ENCODE measurements around the gene NDUFA3.

Gene NDUFA3

DNA sequence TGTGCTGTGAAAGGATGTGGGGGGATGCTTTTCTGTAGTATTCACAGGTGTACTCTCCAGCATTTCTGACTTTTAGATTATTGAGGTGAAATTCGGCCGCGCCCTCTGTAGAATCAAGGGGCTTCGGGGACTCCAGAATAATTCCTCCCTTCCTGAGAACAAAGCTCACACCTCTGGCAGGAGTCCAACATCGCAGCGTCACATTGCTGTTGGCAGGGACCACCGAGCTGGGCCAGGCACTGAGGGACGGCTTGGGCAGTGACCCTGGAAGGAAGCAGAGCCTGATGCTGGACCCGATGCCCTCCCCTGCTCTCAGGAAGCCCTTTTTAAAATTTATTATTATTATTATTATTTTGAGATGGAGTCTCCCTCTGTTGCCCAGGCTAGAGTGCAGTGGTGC lies 27.8 kb upstream of the NDUFA3 start:
- H2BK120ac ChIP-seq (ENCODE audit: low read depth, low read length) = no peak overlapping the region
- H3K27ac ChIP-seq (ENCODE audit: low read depth, low read length) = no peak overlapping the region
- H3K4me3 ChIP-seq (ENCODE audit: low read length) = no peak overlapping the region
- no peak for DNase-seq
- no peak overlapping the region for H2BK15ac ChIP-seq (replicated peaks; ENCODE audit: low read depth)
- no peak overlapping the region for H2AK5ac ChIP-seq (ENCODE audit: low read length)
- H3K36me3 ChIP-seq (ENCODE audit: control insufficient read depth, insufficient read depth, low read length) = no peaks in the 10 kb centered on the region
- no CpG with 5 or more reads among the region's 9 CpGs for WGBS (ENCODE audit: extremely low coverage, insufficient coverage, low lambda C conversion rate)
- H3K27me3 ChIP-seq (ENCODE audit: insufficient read depth, low read length, poor library complexity) = no peaks in the 10 kb centered on the region
- no peak overlapping the region for H4K8ac ChIP-seq (ENCODE audit: low read depth, low read length)
- H3K4me2 ChIP-seq (ENCODE audit: low read length) = no peak overlapping the region
- H3K23ac ChIP-seq (ENCODE audit: low read length) = no peak overlapping the region
- H3K4ac ChIP-seq (ENCODE audit: low read depth, low read length) = no peak overlapping the region
- H3K4me1 ChIP-seq (ENCODE audit: control insufficient read depth, low read depth, low read length) = no peaks in the 10 kb centered on the region
- H4K5ac ChIP-seq (ENCODE audit: low read length) = no peak overlapping the region
- no peak overlapping the region for H3K18ac ChIP-seq (ENCODE audit: low read length)
- H3K79me2 ChIP-seq (ENCODE audit: control insufficient read depth, insufficient read depth, low read length) = no peaks in the 10 kb centered on the region
- H3K79me1 ChIP-seq (ENCODE audit: low read length) = no peaks in the 10 kb centered on the region
- no peak overlapping the region for H3K9ac ChIP-seq (ENCODE audit: low read length)
- no peak overlapping the region for H3K56ac ChIP-seq (ENCODE audit: low read length)
- H2BK5ac ChIP-seq (ENCODE audit: low read length) = no peak overlapping the region

DNA sequence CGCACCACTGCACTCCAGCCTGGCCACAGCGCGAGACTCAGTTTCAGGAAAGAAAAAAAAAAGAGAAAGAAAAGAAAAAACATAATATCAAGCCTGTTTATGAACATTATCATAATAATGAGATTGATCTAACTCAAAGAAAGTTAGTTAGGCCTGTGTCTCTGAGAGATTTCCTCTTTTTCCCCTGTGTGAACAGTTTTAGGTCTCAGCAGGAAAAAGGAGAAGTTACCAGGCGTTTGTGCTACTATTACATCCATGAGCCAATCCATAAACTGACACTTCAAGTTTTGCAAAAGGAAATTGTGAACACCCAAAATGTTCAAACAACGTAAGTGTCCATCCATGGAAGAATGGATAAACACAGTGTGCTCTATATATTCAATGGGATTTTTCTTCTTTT lies 25.3 kb upstream of the NDUFA3 start:
- Histone ChIP-seq H3K56ac (ENCODE audit: low read length) (no peak overlapping the region), H3K79me2 (ENCODE audit: control insufficient read depth, insufficient read depth, low read length) (no peaks in the 10 kb centered on the region), H4K5ac (ENCODE audit: low read length) (no peak overlapping the region), H2BK15ac (replicated peaks; ENCODE audit: low read depth) (no peak overlapping the region), H3K23ac (ENCODE audit: low read length) (no peak overlapping the region), H3K79me1 (ENCODE audit: low read length) (no peaks in the 10 kb centered on the region), H4K8ac (ENCODE audit: low read depth, low read length) (no peak overlapping the region), H3K27me3 (ENCODE audit: insufficient read depth, low read length, poor library complexity) (no peaks in the 10 kb centered on the region), H3K9ac (ENCODE audit: low read length) (no peak overlapping the region), H3K4ac (ENCODE audit: low read depth, low read length) (no peak overlapping the region), H3K4me1 (ENCODE audit: control insufficient read depth, low read depth, low read length) (no peaks in the 10 kb centered on the region), H3K18ac (ENCODE audit: low read length) (no peak overlapping the region), H3K36me3 (ENCODE audit: control insufficient read depth, insufficient read depth, low read length) (no peaks in the 10 kb centered on the region), H2AK5ac (ENCODE audit: low read length) (no peak overlapping the region), H3K27ac (ENCODE audit: low read depth, low read length) (no peak overlapping the region), H2BK120ac (ENCODE audit: low read depth, low read length) (no peak overlapping the region), H2BK5ac (ENCODE audit: low read length) (no peak overlapping the region), H3K4me3 (ENCODE audit: low read length) (no peak overlapping the region), H3K4me2 (ENCODE audit: low read length) (no peak overlapping the region)
- DNase-seq = no peak
- WGBS (ENCODE audit: extremely low coverage, insufficient coverage, low lambda C conversion rate) = no CpG with 5 or more reads among the region's 5 CpGs

GRCh38 chr19:54081032-54081431 lies 21.6 kb upstream of the NDUFA3 start, which contains the start of gene TARM1:
TARM1 (minus strand) TSS chr19:54081365; CDS start chr19:54081340, 25 bp downstream.
- Histone ChIP-seq H3K36me3 (ENCODE audit: control insufficient read depth, insufficient read depth, low read length) (no peaks in the 10 kb centered on the region), H3K4ac (ENCODE audit: low read depth, low read length) (no peak within 1 kb of the TSS), H3K23ac (ENCODE audit: low read length) (no peak within 1 kb of the TSS), H3K79me1 (ENCODE audit: low read length) (no peaks in the 10 kb centered on the region), H3K27ac (ENCODE audit: low read depth, low read length) (no peak within 1 kb of the TSS), H3K56ac (ENCODE audit: low read length) (no peak within 1 kb of the TSS), H2BK5ac (ENCODE audit: low read length) (no peak within 1 kb of the TSS), H3K4me2 (ENCODE audit: low read length) (no peak within 1 kb of the TSS), H3K27me3 (ENCODE audit: insufficient read depth, low read length, poor library complexity) (no peaks in the 10 kb centered on the region), H2BK15ac (replicated peaks; ENCODE audit: low read depth) (no peak within 1 kb of the TSS), H3K79me2 (ENCODE audit: control insufficient read depth, insufficient read depth, low read length) (no peaks in the 10 kb centered on the region), H4K8ac (ENCODE audit: low read depth, low read length) (no peak within 1 kb of the TSS), H3K4me3 (ENCODE audit: low read length) (no peak within 1 kb of the TSS), H2AK5ac (ENCODE audit: low read length) (no peak within 1 kb of the TSS), H4K5ac (ENCODE audit: low read length) (no peak within 1 kb of the TSS), H3K9ac (ENCODE audit: low read length) (no peak within 1 kb of the TSS), H2BK120ac (ENCODE audit: low read depth, low read length) (no peak within 1 kb of the TSS), H3K18ac (ENCODE audit: low read length) (no peak within 1 kb of the TSS), H3K4me1 (ENCODE audit: control insufficient read depth, low read depth, low read length) (no peaks in the 10 kb centered on the region)
- WGBS (ENCODE audit: extremely low coverage, insufficient coverage, low lambda C conversion rate) = no CpG with 5 or more reads among the region's 7 CpGs
- DNase-seq = no peak

- Histone ChIP-seq H3K4ac (ENCODE audit: low read depth, low read length) (no peak overlapping the region), H4K8ac (ENCODE audit: low read depth, low read length) (no peak overlapping the region), H3K56ac (ENCODE audit: low read length) (no peak overlapping the region), H3K27me3 (ENCODE audit: insufficient read depth, low read length, poor library complexity) (no peaks in the 10 kb centered on the region), H2AK5ac (ENCODE audit: low read length) (no peak overlapping the region), H3K27ac (ENCODE audit: low read depth, low read length) (no peak overlapping the region), H4K5ac (ENCODE audit: low read length) (no peak overlapping the region), H3K36me3 (ENCODE audit: control insufficient read depth, insufficient read depth, low read length) (no peaks in the 10 kb centered on the region), H3K79me1 (ENCODE audit: low read length) (no peaks in the 10 kb centered on the region), H3K4me3 (ENCODE audit: low read length) (no peak overlapping the region), H3K9ac (ENCODE audit: low read length) (no peak overlapping the region), H3K23ac (ENCODE audit: low read length) (no peak overlapping the region), H2BK120ac (ENCODE audit: low read depth, low read length) (no peak overlapping the region), H3K4me1 (ENCODE audit: control insufficient read depth, low read depth, low read length) (no peaks in the 10 kb centered on the region), H2BK15ac (replicated peaks; ENCODE audit: low read depth) (no peak overlapping the region), H2BK5ac (ENCODE audit: low read length) (no peak overlapping the region), H3K4me2 (ENCODE audit: low read length) (no peak overlapping the region), H3K18ac (ENCODE audit: low read length) (no peak overlapping the region), H3K79me2 (ENCODE audit: control insufficient read depth, insufficient read depth, low read length) (no peaks in the 10 kb centered on the region)
- no peak for DNase-seq
- WGBS (ENCODE audit: extremely low coverage, insufficient coverage, low lambda C conversion rate) = no CpG with 5 or more reads among the region's 3 CpGs
Observed at GRCh38 chr19:54084410-54084809, 18.2 kb upstream of the NDUFA3 start.

- Histone ChIP-seq H3K4me2 (ENCODE audit: low read length) (no peak overlapping the region), H4K5ac (ENCODE audit: low read length) (no peak overlapping the region), H3K4me1 (ENCODE audit: control insufficient read depth, low read depth, low read length) (no peaks in the 10 kb centered on the region), H3K56ac (ENCODE audit: low read length) (no peak overlapping the region), H3K18ac (ENCODE audit: low read length) (no peak overlapping the region), H2BK15ac (replicated peaks; ENCODE audit: low read depth) (no peak overlapping the region), H4K8ac (ENCODE audit: low read depth, low read length) (no peak overlapping the region), H2BK5ac (ENCODE audit: low read length) (no peak overlapping the region), H3K9ac (ENCODE audit: low read length) (no peak overlapping the region), H3K79me2 (ENCODE audit: control insufficient read depth, insufficient read depth, low read length) (no peaks in the 10 kb centered on the region), H3K4me3 (ENCODE audit: low read length) (no peak overlapping the region), H3K27ac (ENCODE audit: low read depth, low read length) (no peak overlapping the region), H2AK5ac (ENCODE audit: low read length) (no peak overlapping the region), H3K23ac (ENCODE audit: low read length) (no peak overlapping the region), H3K79me1 (ENCODE audit: low read length) (no peaks in the 10 kb centered on the region), H3K4ac (ENCODE audit: low read depth, low read length) (no peak overlapping the region), H3K27me3 (ENCODE audit: insufficient read depth, low read length, poor library complexity) (no peaks in the 10 kb centered on the region), H2BK120ac (ENCODE audit: low read depth, low read length) (no peak overlapping the region), H3K36me3 (ENCODE audit: control insufficient read depth, insufficient read depth, low read length) (no peaks in the 10 kb centered on the region)
- no CpG with 5 or more reads among the region's 17 CpGs for WGBS (ENCODE audit: extremely low coverage, insufficient coverage, low lambda C conversion rate)
- DNase-seq = no peak
Observed at GRCh38 chr19:54094426-54095000, 8.1 kb upstream of the NDUFA3 start.
